Uterus (tissue), 4 donors: ENCODE results near the gene ITGA11. TPM values are rescaled to one million over a fixed set of nuclear protein-coding genes. Genes with fewer than 3 reads are reported as not detected.

ENCODE experiments used
- DNase-seq, 2 donors: peaks; one replicate each; pipeline ENCODE4 v3.0.0-alpha.2; 2019 to 2020
- H3K27ac ChIP-seq, 2 donors: fragments of 200-600 bp; sonication (generic); 1 replicate in 1 of 2; 2 replicates in 1 of 2; pipeline ENCODE4 v1.5.1; 2016 to 2018
- H3K27me3 ChIP-seq, 2 donors: fragments of 200-600 bp; sonication (generic); one replicate each; pipeline ENCODE4 v1.5.1; 2018 to 2019; ENCODE audit warnings: control low read depth in 1 of 2
- H3K36me3 ChIP-seq, 2 donors: fragments of 200-600 bp; sonication (generic); one replicate each; pipeline ENCODE4 v1.5.1; 2019; ENCODE audit warnings: control low read depth in 1 of 2
- H3K4me1 ChIP-seq, 2 donors: fragments of 200-600 bp; sonication (generic); one replicate each; pipeline ENCODE4 v1.5.1; 2018 to 2019; ENCODE audit warnings: control low read depth in 1 of 2
- H3K4me3 ChIP-seq, 2 donors: fragments of 200-600 bp; sonication (generic); 1 replicate in 1 of 2; 2 replicates in 1 of 2; pipeline ENCODE4 v1.5.1; 2018 to 2019; ENCODE audit warnings: mild to moderate bottlenecking in 1 of 2
- H3K9me3 ChIP-seq, 2 donors: fragments of 200-600 bp; sonication (generic); one replicate each; pipeline ENCODE4 v1.5.1; 2019; ENCODE audit warnings: control low read depth in 1 of 2
- CTCF ChIP-seq, 4 experiments: fragments of 200-600 bp in 2 of 4; fragments of 450-650 bp in 2 of 4; sonication (generic) in 2 of 4; IDR thresholded peaks; one replicate each; pipeline ENCODE4 v1.5.1; 2016 to 2019; ENCODE audit warnings: antibody characterized with exemption in 4 of 4, mild to moderate bottlenecking in 2 of 4, moderate library complexity in 1 of 4
- POLR2A ChIP-seq, 2 donors: fragments of 450-650 bp; IDR thresholded peaks; one replicate each; pipeline ENCODE4 v1.6.1; 2016; ENCODE audit warnings: antibody characterized with exemption in 2 of 2, mild to moderate bottlenecking in 1 of 2, moderate library complexity in 1 of 2
- intact Hi-C: fragments of 100-400 bp; cut with DNase I; formaldehyde crosslinking; loops from one replicate; pipeline ENCODE4 v1.15.1; 2023; ENCODE audit warnings: low total_unique reads
- total RNA-seq, 4 donors: library from RNA; depleted of rRNA in 3 of 4; stranded (reverse); fragments of >200 nt in 3 of 4; gene quantifications; one replicate each; pipeline versions ENCODE4 v1.1.0 to v1.2.4, GENCODE V29; 2014 to 2023
- donor health status: DM: yes; HTN: yes; CAD: no.

Gene ITGA11
- total RNA-seq, 4 donors from 2014 or later, result 37.3 to 106 (median 61.1) TPM

DNA sequence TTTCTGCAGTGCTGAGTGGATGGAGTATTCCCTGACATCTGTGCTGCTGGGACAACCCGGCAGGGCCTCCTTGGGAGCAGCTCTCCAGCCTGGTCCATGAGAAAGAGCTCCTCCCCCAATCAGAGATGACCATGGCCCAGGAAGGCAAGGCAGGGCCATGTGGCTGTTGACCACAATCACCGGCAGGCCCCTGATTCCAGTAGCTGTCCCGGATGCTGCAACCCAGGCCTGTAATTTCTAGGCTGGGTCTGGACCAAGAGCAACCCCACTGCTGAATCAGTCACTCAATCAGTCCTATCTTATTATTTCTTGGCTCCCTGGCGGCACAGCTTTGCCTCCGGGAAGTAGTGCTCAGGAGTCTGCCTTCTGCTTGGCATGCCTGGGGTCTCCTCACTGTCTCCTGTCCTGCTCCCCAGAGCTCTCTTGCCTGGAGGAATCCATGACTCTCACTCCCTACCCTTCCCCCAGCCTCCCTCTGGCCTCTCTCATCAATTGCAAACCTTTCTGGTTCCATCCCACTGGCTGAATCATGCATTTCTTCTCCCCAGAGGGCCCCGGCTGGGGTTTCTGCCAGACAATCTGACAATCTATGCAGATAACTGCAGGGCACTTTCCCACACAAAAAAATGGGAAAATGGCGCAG, 32.6 kb upstream of the ITGA11 start:
- no peaks in the 10 kb centered on the region for H3K27me3 ChIP-seq
- intact Hi-C loops, result no loop called here
- H3K27ac ChIP-seq, result peak overlapping the region in 1 of 2 donors; percentile 58
- H3K9me3 ChIP-seq, result no peaks in the 10 kb centered on the region
- TF ChIP-seq CTCF (IDR thresholded peaks at IDR 0.05), result no peak
- TF ChIP-seq POLR2A (IDR thresholded peaks at IDR 0.05), result no peak
- H3K4me3 ChIP-seq, result no peak overlapping the region
- H3K4me1 ChIP-seq, result peaks cover 0 to 6% of the 10 kb centered on the region in 2 donors
- no peak for DNase-seq
- H3K36me3 ChIP-seq, result no peaks in the 10 kb centered on the region

DNA sequence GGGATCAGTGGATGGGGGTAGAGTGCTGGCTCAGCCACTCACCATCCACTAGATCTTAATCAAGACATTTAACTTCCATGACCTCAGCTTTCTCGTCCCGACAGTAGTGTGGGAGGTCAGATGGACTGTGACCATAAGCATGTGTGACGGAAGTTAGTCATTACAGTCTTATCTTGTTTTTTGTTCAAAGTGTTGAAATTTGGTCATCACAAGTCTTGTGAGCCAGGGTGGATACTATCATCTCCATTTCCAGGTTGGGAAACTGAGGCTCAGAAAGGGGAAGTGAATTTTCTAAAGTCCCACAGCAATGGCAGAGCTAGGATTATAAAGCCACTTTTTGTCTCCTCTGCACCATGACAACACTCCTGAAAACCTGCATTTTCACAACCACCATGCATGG, 32.0 kb upstream of the ITGA11 start:
- TF ChIP-seq POLR2A (IDR thresholded peaks at IDR 0.05) (no peak), CTCF (IDR thresholded peaks at IDR 0.05) (no peak)
- DNase-seq, result no peak
- Histone ChIP-seq H3K4me3 (no peak overlapping the region), H3K36me3 (no peaks in the 10 kb centered on the region), H3K27me3 (no peaks in the 10 kb centered on the region), H3K27ac (no peak overlapping the region), H3K9me3 (no peaks in the 10 kb centered on the region), H3K4me1 (peaks cover 0 to under 1% of the 10 kb centered on the region in 2 donors)
- intact Hi-C loops, result no loop called here

- no peak overlapping the region for H3K27ac ChIP-seq
- intact Hi-C loops, result no loop called here
- no peaks in the 10 kb centered on the region for H3K4me1 ChIP-seq
- no peak overlapping the region for H3K4me3 ChIP-seq
- no peaks in the 10 kb centered on the region for H3K9me3 ChIP-seq
- DNase-seq, result no peak
- TF ChIP-seq CTCF (IDR thresholded peaks at IDR 0.05), result no peak
- no peak for TF ChIP-seq POLR2A (IDR thresholded peaks at IDR 0.05)
- H3K27me3 ChIP-seq, result no peaks in the 10 kb centered on the region
- H3K36me3 ChIP-seq, result no peaks in the 10 kb centered on the region
Observed at GRCh38 chr15:68463444-68463843, 31.5 kb upstream of the ITGA11 start.

DNA sequence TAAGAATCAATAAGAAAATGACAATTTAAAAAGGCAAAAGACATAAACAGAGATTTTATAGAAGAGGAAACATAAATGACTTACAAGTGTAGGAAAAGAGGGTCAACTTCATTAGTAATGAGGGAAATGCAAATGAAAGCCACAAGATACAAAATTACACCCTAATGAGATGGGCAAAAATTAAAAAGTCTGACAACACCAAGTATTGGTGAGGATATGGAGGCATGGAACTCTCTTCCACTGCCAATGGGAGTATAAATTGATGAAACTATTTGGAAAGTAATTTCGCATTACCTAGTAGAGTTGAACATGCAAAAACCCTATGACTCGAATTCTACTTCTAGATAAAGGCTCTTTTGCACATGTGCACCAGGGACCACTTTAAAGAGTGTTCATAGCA, 28.2 kb upstream of the ITGA11 start:
- no peaks in the 10 kb centered on the region for H3K27me3 ChIP-seq
- no peak for DNase-seq
- no peak overlapping the region for H3K27ac ChIP-seq
- no peaks in the 10 kb centered on the region for H3K36me3 ChIP-seq
- TF ChIP-seq POLR2A (IDR thresholded peaks at IDR 0.05) (no peak), CTCF (IDR thresholded peaks at IDR 0.05) (no peak)
- intact Hi-C loops, result no loop called here
- H3K4me1 ChIP-seq, result no peaks in the 10 kb centered on the region
- H3K9me3 ChIP-seq, result no peaks in the 10 kb centered on the region
- H3K4me3 ChIP-seq, result no peak overlapping the region

GRCh38 chr15:68450192-68450591, 18.2 kb upstream of the ITGA11 start:
- no peak overlapping the region for H3K4me3 ChIP-seq
- no peak for DNase-seq
- no peak overlapping the region for H3K27ac ChIP-seq
- intact Hi-C loops, result no loop called here
- TF ChIP-seq CTCF (IDR thresholded peaks at IDR 0.05), result no peak
- no peak for TF ChIP-seq POLR2A (IDR thresholded peaks at IDR 0.05)
- no peaks in the 10 kb centered on the region for H3K36me3 ChIP-seq
- no peaks in the 10 kb centered on the region for H3K9me3 ChIP-seq
- H3K27me3 ChIP-seq, result no peaks in the 10 kb centered on the region
- no peaks in the 10 kb centered on the region for H3K4me1 ChIP-seq
